NOMO-1 (cell line): Measurements from ENCODE around the gene LRCH1.
A peak's percentile ranks its signal among the peaks of the same experiment; 100 is the strongest.
"Not testable (repeated sequence)": the region's sequence is repeated elsewhere in the genome, so short reads cannot be mapped to it uniquely, and the experiment has no call there.

ENCODE experiments used
- DNase-seq, 2 experiments: peaks; one replicate each; lab custom pipeline; 2025; ENCODE audit not compliant: unreplicated experiment in 2 of 2; lab: John Stamatoyannopoulos, UW

LRCH1 gene

DNA sequence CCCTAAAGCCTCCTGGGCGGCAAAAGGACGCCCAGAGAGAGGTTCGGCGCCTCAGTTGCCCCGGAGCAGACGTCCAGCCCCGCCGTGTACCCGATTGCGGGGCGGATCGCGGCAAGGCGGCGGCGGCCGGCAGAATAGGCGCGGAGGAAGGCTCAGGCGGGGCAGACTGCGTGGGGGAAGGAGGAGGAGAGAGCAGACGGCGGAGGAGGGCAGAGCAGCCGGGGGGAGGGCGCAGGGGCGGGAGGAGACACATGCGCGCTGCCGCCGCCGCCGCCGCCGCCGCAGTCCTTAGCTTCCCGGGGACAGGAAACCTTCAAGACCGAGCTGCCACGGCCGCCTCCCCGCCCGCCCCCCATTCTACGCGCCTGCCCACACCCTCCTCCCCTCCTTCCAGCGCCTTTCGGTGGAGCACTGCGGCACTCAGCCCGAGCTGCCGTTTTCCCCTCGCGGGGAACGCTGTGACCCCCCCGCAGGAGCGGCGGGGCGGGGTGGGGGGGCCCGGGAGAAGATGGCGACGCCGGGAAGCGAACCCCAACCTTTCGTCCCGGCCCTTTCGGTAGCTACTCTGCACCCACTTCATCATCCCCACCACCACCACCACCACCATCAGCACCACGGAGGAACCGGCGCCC, at the start of gene LRCH1:
TSS of gene LRCH1 (plus strand) at position 282 of the 632 bp plus-strand sequence. CDS start at position 509, 227 bp downstream.
- peak; percentile 86 to 90 for DNase-seq

GRCh38 chr13:46504036-46504435, 48.9 kb upstream of the LRCH1 start:
- DNase-seq, result no peak

- peak; percentile 41 to 77 for DNase-seq
Observed at GRCh38 chr13:46507981-46508380, 45.0 kb upstream of the LRCH1 start.

DNA sequence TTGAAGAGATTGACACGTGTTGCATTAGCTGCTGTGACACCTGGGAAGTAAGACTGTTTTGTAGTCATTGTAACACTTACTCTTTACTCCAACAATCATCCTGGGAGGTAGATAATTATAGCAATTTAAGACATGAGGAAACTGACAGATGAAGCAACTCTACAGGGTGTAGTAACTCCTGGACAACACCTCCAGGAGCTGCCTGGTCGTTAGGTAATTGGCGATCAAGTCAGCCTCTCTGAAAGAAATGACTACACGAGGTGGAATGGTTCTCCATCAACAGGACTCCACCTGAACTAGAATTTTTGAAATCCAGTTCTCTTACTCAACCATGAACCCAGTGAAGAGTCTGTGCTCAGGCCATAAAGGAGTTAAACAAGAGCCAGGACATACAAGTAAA, 43.0 kb upstream of the LRCH1 start:
- no peak for DNase-seq

GRCh38 chr13:46515803-46516202, 37.2 kb upstream of the LRCH1 start:
- DNase-seq, result no peak

- DNase-seq, result no peak
Observed at GRCh38 chr13:46516599-46517338, 36.2 kb upstream of the LRCH1 start.

DNA sequence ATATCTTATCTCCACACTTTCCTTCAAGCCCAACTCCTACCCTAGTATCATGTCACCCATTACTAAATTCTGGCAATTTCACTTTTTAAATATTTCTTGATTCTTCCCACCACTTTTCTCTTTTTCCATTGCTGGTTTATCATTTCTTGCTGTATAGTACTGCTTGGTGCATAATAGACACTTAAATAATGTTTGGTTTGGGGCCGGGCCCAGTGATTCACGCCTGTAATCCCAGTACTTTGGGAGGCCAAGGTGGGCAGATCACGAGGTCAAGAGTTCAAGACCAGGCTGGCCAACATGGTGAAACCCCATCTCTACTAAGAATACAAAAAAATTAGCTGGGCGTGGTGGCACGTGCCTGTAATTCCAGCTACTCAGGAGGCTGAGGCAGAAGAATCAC, 35.2 kb upstream of the LRCH1 start:
- not testable (repeated sequence) for DNase-seq

DNA sequence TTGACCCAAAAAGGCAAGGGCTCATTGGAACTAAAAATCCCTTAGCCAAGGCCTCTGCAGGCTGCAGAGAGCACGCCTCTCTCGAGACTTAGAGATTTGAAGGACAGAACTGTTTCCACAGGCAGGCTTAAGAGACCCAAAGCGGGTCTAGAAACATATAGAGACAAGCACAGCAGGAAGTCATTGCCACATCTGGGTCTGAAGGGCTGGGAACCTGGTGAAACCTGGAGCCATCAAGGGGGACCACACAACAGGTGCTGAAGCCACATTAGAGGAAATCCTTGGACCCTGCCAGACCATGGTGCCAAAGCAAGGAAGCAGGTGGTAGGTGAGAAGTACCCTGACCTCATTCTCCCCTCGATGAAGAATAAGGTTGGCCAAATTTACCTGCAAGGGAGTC, 33.8 kb upstream of the LRCH1 start:
- DNase-seq, result no peak

DNA sequence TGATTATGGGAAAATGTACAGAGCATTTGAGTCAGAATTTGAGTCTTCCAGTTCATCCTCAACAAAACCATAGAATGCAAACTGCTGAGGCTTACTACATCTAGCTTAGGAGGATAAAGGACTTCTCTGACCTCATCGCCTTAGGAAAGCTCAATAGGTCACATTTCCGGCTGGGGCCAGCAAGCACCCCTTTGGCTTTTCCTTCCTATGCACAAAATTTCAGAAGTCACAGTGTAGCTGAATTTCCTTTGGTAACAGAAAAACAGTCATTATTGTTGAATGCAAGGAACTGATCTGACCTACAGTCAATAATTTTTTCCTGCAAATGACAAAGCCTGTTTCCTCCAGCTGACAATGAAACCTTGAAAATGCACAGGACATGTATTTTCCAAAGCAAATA, 32.8 kb upstream of the LRCH1 start:
- DNase-seq, result no peak

GRCh38 chr13:46521486-46521885, 31.5 kb upstream of the LRCH1 start:
- no peak for DNase-seq

GRCh38 chr13:46521921-46522747, 30.8 kb upstream of the LRCH1 start:
- no peak for DNase-seq

DNA sequence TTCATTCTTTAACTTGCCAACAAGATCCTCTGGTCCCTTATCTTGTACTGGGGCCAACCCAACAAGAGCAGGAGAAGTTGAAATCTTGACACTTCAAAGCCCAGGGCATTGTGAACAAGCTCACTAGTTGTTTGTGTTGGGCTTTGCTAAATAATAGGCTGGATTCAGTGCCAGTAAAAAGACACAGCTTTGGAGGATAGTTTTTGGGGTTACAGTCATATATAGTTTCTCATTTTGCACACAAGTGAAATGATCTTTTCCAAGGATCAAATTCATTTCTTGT, 30.3 kb upstream of the LRCH1 start:
- DNase-seq, result no peak

DNA sequence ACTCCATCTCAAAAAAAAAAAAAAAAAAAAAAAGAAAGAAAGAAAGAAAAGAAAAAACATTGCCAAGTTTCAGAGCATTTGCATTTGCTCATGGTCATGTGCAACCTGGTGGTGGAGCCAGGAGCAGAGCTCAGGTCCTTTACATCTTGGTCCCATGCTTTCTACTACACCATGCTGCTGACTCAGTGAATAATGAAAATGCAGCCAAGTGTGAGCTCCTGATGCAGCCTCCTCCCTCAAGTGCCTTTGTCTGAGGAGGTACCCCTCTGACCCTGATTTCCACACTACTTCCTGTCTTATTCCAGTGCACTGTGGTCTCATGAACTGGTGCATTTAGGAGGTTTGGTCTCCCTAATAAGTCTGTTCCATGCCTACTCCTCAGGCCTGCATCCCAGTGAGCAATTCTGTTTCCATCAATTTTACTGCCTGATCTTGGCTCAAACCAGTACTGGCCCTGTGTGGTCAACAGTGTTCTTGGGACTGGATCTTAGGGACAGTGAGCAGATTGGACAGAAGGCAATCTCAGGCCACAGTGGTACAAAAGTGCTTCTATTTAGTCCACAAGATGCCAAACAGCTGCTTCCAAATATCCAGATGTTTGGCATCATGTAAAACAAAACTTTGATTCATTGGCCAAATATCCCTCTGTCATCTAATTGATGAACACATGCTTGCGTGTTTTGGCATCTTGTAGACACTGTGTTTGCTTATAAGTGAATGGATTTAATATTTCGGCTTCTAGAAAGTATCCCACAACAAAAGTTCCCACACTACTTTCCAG, 28.8 kb upstream of the LRCH1 start:
- DNase-seq, result no peak

GRCh38 chr13:46526100-46526735, 26.8 kb upstream of the LRCH1 start:
- DNase-seq, result no peak

- no peak for DNase-seq
Observed at GRCh38 chr13:46526740-46527139, 26.2 kb upstream of the LRCH1 start.

DNA sequence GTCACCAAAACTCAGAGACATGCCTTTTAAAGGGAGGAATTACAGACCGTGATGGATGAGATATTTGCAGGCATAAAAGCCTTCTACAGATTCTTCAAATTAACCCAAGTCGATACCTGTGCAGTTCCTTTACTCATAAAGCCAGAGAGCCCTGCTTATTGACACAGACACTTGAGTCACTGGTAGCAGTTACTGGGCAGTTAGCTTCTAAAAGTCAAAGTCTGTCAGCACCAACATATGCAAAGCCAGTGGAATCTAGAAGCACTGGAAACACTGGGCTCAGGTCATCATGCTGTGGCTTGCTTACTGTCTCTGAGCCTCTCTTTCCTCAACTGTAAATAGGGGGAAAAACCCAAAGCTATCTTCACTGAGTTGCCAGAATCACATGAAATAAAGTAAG, 25.7 kb upstream of the LRCH1 start:
- DNase-seq, result no peak

- DNase-seq, result no peak
Observed at GRCh38 chr13:46529216-46529919, 23.6 kb upstream of the LRCH1 start.

GRCh38 chr13:46530084-46530935, 22.7 kb upstream of the LRCH1 start:
- DNase-seq, result no peak

GRCh38 chr13:46531953-46532352, 21.0 kb upstream of the LRCH1 start:
- DNase-seq, result peak in 1 of 2 experiments; percentile 20
